ENCODE measurements around the gene PER3.

PER3 gene

DNA sequence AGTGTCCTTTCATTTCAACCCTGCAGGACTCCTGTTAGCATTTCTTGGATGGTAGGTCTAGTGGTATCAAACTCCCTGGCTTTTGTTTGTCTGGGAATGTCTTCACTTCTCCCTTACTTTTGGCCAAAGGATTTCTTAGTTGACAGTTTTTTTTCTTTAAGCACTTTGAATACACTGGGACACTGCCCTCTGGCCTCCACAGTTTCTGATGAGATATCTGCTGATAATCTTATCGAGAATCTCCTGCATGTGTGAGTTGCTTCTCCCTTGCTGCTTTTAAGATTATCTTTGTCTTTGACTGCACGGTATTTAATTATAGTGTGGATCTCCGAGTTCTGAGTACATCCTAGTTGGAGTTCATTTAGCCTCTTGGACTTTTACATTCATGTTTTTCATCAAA, 55.4 kb downstream of the PER3 start:
- DNase-seq: no peak

DNA sequence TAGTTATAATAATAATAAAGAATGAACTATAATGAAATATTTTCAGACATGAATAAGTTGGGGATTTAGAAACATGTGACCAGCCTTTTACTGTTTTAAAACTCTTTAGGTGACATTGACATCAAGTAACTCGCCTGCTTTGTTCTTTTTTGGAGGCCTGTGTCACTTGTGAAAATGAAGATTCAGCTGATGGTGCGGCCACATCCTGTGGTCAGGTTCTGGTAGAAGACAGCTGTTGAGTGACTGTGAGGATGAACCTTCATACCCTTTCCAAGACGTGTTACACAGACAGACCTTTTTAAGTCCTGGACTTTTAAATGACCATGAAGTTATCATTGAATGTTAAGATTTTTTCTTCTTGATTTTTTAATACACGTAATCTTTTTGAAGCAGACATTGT, 58.4 kb downstream of the PER3 start:
- no peak for DNase-seq

DNA sequence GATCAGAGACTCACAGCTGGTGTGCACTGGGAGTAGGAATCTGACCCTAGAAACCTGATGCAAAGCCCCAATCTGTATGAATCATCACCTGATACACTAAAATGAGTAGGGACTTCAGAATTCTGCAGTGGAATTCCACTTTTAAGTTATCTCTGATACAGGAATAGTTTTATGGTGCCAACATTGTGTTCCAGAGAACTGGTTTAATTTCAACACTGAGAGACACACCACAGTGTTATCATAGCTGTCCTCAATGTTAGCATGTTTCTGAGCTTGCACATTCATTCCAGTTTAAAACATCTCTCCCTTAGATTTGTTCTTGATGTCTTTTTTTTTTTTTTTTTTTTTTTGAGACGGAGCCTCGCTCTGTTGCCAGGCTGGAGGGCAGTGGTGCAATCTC, 61.7 kb downstream of the PER3 start:
- no peak for DNase-seq

DNA sequence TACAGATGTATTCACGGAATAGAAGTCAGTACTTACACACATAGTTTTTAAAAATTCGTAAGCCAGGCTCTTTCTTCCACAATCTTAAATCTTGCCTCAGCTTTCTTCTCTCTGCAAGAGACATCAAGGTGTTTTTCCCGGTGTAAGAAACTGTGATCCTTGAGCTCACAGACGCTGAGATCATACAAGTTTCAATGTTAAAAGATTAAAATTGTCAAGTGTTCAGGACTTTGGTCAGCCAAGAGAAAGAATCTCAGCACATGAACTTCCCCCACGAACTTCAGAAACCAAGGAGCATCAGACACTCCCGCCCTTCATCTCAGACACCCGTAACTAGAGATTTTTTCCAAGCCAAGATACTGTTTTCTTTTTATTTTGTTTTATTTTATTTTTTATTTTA, 62.6 kb downstream of the PER3 start:
- DNase-seq: no peak

DNA sequence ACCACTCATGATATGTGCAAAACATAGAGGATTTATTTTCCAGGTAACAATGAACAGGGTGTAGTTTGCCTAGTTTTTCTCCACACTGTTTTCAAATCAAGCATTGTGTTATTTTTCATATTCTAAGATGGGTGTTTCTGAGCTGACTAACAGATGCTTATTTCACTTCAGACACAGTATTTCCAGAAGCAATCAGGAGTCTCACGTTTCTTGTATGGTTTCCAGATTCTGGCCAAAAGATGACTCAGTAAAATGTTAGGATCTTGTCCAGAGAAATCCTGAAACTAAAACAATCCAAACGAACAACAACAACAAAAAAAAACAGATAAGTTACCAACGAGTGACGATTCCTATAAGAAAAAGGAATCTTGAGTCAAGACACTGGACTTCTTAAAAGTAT, 63.5 kb downstream of the PER3 start:
- DNase-seq: no peak

DNA sequence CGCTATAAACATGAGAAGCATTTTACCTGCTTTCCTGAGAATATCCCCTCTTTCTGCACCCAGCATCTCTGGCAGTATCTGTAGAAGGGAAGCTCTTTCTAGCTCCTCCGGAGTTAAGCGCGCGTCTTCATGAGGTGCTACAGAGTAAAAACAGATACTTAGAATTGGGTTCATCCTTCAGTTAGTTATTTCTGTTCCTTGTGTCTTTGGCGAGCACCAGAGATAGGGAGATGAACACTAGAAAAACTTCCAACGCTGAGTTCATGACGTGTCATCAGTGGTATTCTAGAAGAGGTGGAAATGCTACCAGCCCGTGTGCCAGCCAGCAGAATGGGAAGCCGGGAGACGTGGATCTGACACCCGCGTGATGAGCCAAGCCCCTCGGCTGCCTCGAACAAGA, 66.7 kb downstream of the PER3 start:
- DNase-seq: no peak

DNA sequence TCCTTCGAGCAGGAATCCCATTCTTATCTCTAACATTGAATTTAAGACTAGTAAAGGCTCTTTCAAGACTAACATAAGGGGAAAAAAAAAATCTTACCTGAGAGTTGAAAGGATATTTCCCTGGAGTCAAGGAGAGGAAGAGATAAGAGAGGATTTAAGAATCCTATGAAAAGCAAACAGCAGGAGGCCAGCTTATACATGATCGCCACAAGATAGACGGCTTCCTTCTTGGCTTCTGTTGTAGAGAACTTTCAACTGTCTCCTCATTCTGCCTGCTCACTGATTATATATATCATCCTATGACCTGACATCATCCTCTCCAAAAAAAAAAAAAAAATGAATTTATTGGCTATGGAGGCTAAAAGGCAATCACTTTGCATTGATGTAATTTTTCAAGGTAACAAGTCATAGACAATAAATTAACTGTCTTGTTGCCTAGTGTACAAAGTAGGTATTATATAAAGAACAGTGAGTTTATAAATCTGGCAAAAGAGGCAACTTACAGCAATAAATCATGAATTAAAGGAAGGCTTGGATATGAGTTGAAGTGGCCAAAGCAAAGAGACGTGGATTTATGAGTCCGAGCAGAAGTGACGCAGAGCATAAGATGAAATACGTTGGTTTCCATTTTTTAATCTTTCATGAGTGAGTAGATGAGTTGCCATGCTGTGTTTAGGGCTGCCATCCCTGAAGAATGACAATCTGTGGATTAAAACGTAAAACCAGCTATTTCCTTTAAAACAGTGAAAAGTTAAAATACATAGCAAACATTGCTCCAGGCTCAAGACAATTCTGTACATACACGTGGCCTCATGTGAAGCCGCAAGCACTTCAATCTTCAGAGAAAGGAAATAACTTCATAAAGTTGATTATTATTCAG, 69.0 kb downstream of the PER3 start, which contains the start of gene UTS2:
Gene UTS2 (minus strand): TSS at position 262 of the 880 bp plus-strand sequence. CDS start 62 bp downstream, at position 200.
- no peak for DNase-seq

DNA sequence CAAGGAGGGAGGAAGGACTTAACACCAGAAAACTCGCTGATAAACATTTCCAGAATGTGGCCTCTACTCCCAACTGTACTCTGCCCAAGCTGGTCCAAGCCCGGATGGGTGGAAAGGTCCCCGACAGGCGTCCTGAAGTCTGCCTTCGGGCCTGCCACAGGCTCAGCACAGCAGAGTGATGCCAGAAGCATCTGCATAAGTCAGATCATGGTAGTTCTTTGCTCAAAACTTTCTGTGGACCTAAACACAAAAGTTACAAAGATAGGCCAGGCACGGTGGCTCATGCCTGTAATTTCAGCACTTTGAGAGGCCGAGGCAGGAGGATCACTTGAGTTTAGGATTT, 69.6 kb downstream of the PER3 start:
- DNase-seq: no peak

DNA sequence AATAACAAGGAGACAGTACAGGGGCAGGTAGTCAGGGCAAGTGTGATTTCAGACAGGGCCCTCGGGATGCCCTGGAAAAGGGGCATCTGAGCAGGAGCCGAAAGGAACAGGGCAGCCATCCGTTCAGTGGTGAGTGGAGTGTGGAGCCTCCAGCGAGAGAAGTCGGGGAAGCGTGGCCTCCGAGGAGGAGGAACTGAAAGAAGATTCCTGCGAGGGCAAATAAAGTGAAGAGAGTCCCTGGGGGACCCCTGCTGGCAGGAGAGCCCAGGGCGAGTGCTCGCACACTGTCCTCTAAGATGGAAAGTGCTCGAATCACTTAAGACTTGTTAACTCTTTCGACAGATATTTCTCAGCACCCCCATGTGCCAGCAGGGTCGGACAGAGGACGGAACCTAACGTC, 72.3 kb downstream of the PER3 start:
- DNase-seq: no peak

DNA sequence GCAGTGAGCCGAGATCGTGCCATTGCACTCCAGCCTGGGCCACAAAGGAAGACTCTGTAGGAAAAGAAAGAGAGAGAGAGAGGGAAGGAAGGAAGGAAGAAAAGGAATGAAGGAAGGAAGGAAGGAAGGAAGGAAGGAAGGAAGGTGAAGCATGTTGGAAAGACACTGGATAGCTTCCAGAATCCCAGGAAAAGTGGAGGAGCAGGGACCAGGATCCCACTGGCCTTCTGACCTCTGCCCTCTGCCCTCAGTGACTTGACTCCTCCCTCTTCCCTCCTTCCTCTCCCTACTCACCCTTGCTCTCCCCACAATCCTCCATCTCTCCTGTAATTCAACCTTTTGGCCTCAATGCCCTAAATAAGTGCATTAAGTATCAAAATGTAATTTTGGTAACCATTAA, 72.9 kb downstream of the PER3 start:
- no peak for DNase-seq

DNA sequence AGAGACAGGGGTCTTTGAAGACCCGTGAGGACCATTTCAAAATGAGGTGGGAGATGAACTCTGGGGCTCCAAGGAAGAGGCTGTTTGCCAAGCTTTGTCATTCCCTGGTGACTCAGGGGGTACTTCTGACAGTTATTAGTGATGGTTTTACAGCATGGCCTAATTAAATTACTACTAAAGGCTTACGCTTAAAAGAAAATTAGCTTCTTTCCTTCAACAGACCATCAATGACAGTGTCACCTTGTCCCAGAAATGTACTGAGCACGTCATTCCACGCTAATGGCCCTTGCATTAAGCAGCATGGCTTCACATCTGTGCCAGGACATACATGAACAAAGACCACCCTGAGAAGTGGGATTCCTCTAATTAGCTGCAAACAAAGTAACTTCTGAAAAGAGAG, 73.9 kb downstream of the PER3 start:
- no peak for DNase-seq

DNA sequence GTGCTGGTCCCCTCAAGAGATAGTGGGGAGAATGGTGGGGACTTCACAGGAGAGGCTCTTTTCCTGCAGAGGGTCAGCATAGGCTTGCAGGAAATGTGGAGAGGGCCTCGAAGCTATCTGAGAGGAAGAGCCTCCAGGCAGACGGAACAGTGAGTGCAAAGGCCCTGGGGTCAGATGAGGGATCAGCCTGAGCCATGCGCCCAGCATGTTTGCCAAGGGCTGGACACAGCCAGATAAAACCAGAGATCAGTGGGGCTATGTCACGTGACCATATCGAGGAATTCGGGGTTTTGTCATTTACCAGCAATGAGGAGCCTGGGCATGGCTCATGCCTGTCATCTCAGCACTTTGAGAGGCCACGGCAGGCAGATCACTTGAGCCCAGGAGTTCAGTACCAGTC, 75.3 kb downstream of the PER3 start:
- DNase-seq: no peak

DNA sequence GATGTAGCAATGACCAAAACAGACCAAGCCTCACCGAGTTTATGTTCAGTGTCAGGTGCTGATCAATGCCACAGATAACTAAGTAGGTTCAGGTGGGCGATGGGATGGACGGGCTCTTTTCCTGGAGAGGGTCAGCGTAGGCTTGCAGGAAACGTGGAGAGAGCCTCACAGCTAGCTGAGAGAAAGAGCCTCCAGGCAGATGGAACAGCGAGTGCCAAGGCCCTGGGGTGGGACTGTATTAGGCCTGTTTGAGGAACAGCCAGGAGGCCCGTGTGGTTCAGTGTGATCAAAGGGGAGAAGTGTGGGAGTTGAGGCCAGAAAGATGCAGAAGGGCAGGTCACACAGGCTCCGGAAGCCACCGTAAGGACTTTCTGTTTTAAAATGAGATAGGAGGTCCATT, 76.0 kb downstream of the PER3 start:
- no peak for DNase-seq

DNA sequence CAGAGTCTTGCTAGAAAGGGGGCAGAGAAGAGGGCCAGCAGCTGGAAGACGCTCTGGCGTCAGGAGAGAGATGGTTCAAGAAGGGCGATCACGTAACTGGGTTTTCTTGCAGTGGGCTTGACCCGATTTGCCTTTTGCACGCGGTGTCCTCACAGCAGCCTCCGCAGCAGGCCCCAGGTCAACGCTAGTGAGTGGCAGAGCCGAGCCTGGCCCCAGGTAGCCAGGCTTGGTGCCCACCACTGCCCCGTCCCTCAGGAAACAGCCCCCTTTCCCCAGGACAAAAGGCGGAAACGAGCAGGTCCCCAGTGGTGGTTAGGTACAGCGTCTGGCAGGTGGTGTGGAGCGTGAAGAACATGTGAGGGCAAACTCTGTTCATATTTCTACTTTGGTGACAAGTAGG, 77.4 kb downstream of the PER3 start:
- no peak for DNase-seq

DNA sequence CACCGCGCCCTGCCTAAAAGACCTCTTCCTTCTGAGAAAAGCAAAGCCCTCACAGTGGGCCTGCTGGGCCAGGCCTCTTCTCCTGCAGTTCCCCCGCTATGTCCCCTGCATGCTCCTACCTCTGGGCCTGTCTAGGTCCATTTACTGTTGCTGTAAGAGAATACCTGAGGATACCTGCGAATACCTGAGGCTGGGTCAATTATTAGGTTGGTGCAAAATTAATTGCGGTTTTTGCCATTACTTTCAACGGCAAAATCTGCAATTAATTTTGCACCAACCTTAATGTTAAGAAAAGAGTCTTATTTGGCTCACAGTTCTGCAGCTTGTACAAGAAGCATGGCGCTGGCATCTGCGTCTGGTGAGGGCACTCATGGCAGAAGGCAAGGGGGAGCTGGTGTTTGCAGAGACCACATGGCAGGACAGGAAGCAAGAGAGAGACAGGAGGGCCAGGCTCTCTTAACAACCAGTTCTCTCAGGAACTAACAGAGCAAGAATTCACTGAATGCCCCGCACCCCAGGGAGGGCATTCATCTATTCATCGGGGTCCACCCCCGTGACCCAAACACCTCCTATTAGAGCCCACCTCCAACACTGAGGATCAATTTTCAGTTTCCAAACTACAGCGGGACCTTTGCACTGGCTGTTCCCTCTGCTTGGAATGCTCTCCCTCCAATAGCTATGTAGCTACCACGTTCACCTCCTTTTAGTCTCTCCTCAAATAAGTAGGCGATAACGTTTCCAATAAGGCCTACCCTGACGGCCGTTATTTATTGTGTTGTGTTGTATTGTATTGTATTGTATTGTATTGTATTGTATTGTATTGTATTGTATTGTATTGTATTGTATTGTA, 78.3 kb downstream of the PER3 start:
- DNase-seq: no peak

DNA sequence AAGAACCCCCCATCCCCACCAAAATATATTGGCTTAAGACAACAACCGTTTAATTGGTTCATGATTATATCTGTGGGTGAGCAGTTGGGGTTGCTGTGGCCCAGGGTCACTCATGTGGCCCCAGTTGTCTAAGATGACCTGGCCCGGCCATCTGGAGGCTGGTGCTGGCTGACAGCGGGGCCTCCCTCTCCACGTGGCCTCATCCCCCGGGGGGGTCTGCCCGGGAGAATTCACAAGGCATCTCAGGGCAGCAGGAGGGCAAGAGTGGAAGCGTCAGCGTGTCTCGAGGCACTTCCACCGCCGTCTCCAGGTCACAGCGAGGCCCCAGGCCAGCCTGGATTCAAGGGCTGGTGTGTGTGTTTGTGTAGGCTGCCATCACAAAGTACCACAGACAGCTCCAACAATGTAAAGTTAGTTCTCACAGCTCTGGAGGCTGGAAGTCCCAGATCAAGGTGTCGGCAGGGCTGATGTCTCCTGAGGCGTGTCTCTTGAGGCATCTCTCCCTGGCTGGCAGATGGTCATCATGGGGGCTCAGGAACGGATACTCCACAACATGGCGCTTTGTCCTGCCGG, 79.8 kb downstream of the PER3 start:
- no peak for DNase-seq

DNA sequence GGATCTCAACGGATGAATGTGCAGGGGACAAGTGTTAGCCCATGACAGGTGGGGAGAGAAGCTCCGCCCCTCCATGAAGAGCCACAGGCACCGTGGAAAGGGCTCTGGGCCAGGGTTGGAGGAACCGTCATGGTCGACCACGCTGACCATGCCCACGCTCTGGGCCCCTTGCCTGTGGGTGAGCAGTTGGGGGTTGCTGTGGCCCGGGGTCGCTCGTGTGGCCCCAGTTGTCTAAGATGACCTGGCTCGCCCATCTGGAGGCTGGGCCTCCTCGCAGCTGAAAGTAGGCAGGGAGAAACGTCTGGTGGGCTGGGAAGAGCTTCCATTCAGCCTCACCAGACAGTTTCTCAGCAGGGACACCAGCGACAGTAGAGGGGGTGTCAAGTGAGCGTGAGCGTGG, 81.9 kb downstream of the PER3 start:
- DNase-seq: no peak

DNA sequence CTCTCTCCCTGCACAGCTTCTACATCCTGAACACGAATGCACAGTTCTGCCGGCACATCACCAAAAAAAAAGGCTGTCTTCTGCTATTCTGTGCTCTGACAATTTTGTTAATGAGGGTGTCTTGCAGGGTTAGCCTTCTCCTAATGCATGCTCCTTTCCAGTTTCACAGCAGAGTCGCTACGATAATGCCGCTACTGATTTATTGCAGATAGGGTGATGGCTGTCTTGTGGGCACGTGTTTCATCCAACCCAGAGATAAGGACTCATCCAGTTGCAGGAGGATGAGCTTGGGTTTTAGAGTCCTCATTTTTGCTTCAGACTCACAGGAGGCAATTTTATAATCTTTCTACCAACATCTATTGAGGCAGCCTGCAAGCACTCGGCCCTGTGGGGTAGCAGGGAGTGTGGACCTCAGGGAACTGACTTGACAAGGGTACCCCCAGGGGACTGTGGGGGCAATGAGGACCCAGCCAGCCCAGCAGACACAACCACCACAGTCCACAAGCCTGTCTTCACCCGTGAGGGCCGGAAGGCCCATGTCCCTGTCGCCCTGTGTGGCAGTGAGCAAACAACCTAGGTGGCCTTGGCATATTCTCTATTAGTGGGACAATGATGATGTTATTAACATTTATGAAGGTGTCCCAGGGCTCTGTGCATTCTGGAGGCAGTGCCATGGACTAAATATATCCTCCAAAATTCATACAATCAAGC, 84.1 kb downstream of the PER3 start:
- no peak for DNase-seq

DNA sequence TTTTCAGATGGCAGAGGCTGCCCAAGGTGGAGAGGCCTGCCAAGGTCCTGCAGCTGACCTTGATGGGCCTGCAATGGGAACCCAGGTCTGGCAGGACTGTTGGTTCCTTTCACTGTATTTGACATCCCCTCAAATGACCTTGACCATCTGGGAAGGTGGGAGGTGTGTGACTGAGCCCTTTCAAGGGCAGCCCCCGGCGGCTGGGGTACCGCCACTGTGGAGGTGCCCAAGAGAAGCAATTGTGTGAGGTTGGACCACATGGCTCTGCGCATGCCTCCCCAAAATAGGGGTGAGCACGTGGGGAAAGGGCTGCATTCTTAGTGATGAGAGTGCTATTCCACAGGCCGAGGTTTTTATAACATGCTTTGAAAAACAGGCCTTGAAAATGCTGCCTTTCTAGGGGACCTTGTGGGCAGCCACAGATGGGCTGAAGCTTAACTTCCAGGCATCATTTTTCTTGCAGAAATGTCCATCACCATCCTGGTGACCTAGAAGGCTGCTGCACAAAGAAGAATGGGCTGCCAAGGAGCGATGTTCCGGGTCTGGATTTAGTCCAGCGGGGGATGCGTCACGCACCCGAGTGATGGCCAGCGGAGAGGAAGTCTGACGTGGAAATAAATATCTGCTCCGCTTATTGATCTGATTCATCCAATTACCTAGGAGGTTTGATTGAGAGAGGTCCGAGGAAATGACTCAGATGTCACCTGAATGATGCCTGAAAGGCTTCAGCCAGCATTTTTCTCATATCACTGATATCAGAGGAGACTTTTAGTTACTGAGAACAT, 85.2 kb downstream of the PER3 start:
- DNase-seq: no peak

DNA sequence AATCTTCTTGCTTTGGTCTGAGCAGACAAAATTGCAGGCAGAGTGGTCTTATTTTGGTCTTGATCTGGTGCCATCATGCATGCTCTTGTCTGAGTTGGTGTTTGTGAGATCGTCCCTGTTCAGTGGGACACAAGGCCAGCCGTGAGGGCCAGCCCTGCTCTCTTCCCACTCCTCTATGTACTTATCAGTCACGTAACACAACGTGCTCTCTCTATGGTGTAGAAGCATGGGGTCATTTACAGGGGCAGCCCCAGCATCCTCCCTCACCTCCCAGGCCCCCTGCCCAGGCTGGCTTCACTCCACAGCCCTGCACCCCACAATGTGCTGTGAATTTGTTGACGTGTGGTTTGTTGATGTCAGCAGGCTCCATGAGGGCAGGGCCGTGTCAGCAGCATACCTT, 87.0 kb downstream of the PER3 start:
- DNase-seq: no peak

DNA sequence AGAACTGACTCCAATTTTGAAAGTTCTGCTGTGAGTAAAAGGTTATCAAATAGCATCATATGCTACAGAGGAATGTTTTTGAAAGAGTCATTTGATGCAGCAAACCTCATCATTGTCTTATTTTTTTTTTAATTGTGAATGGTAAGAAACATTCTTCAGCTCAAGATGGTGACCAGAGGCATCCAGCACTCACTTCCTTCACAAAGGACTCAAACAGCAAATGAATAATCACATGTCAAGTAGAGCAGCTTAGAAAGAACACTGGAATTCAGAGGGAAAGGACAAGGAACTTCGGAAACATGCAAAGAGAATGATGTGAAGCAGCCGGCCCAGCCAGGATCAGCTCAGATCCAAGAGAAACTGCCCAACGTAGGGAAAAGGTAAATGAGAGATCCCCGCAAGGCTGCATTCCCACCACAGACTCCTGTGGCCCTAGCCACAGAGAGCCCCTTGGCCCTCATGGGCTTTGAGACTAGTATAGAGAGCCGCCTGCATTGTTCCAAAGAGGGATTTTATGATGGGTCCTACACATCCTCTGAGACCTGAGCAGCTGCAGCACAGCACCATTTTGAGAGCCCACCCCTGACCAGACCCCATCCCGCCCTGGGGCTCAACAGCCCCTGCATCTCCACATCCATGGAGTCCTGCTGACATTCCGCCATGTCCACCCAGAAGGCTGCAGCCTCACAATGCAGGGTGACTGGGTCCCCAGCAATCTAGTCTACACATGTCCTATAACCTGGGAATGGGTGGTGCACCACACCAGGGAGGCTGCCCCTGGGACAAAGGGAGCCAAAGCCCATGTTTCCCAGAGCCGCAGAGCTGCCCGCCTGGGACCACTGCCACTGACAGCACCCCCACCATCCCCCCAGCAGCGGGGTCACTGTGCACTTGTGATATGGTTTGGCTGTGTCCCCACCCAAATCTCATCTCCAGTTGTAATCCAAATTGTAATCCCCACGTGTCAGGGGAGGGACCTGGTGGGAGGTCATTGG, 90.0 kb downstream of the PER3 start:
- DNase-seq: no peak
